Activated T-cell treated with anti-CD3 and anti-CD28 coated beads for 48 hours (primary cell): ENCODE data around the gene DCUN1D2.

Experiments used
- DNase-seq: peaks from one replicate; pipeline ENCODE4 v3.0.0-alpha.2; 2020; ENCODE audit warnings: low read depth

The DCUN1D2 gene

GRCh38 chr13:113422807-113423519 is 67.5 kb downstream of the DCUN1D2 start:
- DNase-seq: no peak

- DNase-seq: no peak
These were observed 68.7 kb downstream of the DCUN1D2 start for GRCh38 chr13:113421673-113422270.

- peak; percentile 2 for DNase-seq
These were observed 69.5 kb downstream of the DCUN1D2 start for GRCh38 chr13:113420833-113421600.

- no peak for DNase-seq
These were observed 70.3 kb downstream of the DCUN1D2 start for GRCh38 chr13:113420232-113420631.

- no peak for DNase-seq
These were observed 70.8 kb downstream of the DCUN1D2 start for GRCh38 chr13:113419531-113420193.

- no peak for DNase-seq
These were observed 71.8 kb downstream of the DCUN1D2 start for GRCh38 chr13:113418722-113419049.

GRCh38 chr13:113417836-113418721 is 72.4 kb downstream of the DCUN1D2 start:
- DNase-seq: no peak

GRCh38 chr13:113417008-113417751 is 73.3 kb downstream of the DCUN1D2 start:
- no peak for DNase-seq

GRCh38 chr13:113415825-113416224 is 74.7 kb downstream of the DCUN1D2 start:
- no peak for DNase-seq

GRCh38 chr13:113415032-113415431 is 75.5 kb downstream of the DCUN1D2 start:
- DNase-seq: no peak

GRCh38 chr13:113414335-113414734 is 76.2 kb downstream of the DCUN1D2 start:
- no peak for DNase-seq

GRCh38 chr13:113413898-113414282 is 76.6 kb downstream of the DCUN1D2 start:
- no peak for DNase-seq

GRCh38 chr13:113413178-113413897 is 77.2 kb downstream of the DCUN1D2 start:
- DNase-seq: no peak

GRCh38 chr13:113412440-113412839 is 78.1 kb downstream of the DCUN1D2 start:
- no peak for DNase-seq

GRCh38 chr13:113411216-113412023 is 79.1 kb downstream of the DCUN1D2 start:
- no peak for DNase-seq

GRCh38 chr13:113410472-113411201 is 79.9 kb downstream of the DCUN1D2 start:
- no peak for DNase-seq

- no peak for DNase-seq
These were observed 81.9 kb downstream of the DCUN1D2 start for GRCh38 chr13:113408562-113408961.

- no peak for DNase-seq
These were observed 82.7 kb downstream of the DCUN1D2 start for GRCh38 chr13:113407531-113408393.
